ENCODE measurements around the gene MGST2. TPM values are rescaled to one million over a fixed set of nuclear protein-coding genes. Genes with fewer than 3 reads are reported as not detected.
A peak's percentile ranks its signal among the peaks of the same experiment; 100 is the strongest.

MGST2 gene
- 33.4 TPM for polyA plus RNA-seq (2012; ENCODE audit: low read depth, missing spikeins)

- no peak for TF ChIP-seq POLR2AphosphoS5 (IDR thresholded peaks at IDR 0.05; ENCODE audit: low read depth, low read length)
- no peak for TF ChIP-seq SPI1 (IDR thresholded peaks at IDR 0.05; ENCODE audit: low read depth, low read length)
- TF ChIP-seq TAF1 (IDR thresholded peaks at IDR 0.05; ENCODE audit: low read depth, low read length): peak; percentile 65; the same call in 1 of the 2 replicates
- TF ChIP-seq PAX5 (IDR thresholded peaks at IDR 0.05; ENCODE audit: insufficient read depth, low read length, severe bottlenecking): no peak
- 0 out of 2 replicates have a peak, but pooled peaks have one; percentile 44 for TF ChIP-seq POU2F2 (IDR thresholded peaks at IDR 0.05; ENCODE audit: low read depth, low read length)
- TF ChIP-seq POLR2A (IDR thresholded peaks at IDR 0.05; ENCODE audit: low read depth, low read length): 0 out of 2 replicates have a peak, but pooled peaks have one; percentile 34
- FAIRE-seq: peak; percentile 75
- DNase-seq (ENCODE audit: insufficient read length, low spot score): peak; percentile 37
Measured at GRCh38 chr4:139665690-139666529, at the start of gene MGST2. Gene MGST2 (plus strand): TSS chr4:139665819. CDS start chr4:139666020, 201 bp downstream.

DNA sequence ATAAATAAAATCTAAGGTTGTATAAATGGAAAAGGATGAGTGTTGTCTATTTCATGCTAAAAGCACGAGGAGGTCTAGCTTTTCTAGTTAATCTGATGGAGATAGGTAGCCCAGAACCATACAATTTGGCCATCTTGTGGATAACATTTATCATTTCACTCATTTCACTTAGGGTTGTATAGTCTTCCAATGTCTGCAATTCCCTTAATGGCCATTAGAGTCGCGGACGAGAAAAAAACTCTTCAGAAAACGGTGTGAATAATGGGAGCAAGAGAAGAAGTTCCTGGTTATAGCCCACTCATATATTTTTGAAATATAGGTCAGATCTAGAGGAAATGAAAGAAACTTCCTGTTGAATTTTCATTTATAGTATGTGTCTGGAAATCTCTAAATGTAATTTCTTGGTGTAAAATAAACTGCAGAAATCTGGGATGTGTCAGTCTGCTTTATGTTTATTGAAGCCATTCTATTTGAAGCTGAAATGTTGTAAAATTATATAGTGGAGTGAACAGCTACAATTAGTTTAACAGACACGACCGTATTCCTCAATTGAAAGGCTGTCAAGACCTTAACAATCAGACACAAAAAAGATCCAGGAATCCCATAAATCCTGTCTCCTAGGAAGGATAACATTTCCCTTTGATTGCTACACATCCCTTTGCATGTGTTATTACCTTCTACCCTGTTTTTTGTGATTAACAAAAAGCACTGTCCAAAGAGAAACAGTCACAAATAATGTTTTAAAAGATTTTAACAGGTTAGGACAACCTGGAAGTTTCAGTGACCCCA is 47.7 kb upstream of the MGST2 start:
- FAIRE-seq (no peak), DNase-seq (ENCODE audit: insufficient read length, low spot score) (no peak)
- TF ChIP-seq SPI1 (IDR thresholded peaks at IDR 0.05; ENCODE audit: low read depth, low read length) (no peak), TAF1 (IDR thresholded peaks at IDR 0.05; ENCODE audit: low read depth, low read length) (no peak)

GRCh38 chr4:139619644-139620043 is 46.0 kb upstream of the MGST2 start:
- DNase-seq (ENCODE audit: insufficient read length, low spot score) (no peak), FAIRE-seq (peak; percentile 43)

DNA sequence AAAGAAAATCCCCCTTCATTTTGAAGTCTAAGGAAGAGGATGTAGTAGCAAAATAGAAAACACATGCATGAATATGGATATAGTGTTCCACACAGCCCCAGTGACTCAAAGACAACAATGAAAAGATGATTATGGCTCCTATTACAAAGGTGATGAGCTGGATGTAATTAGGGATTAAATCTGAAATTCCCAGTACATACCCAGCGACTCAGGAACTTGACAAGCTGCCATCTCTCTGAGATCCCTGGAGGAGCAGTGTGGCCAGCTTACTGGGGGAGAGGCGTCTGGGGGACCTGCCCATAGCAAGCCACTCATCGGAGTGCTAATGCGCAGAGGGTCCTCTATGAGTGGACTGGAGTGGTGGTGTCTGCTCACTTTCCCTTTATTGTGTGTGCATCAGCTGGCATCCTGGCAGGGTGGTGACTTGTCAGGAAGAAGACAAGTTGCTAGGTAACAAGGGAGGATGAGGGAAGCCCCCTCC is 42.7 kb upstream of the MGST2 start:
- FAIRE-seq (no peak), DNase-seq (ENCODE audit: insufficient read length, low spot score) (no peak)
- TF ChIP-seq POU2F2 (IDR thresholded peaks at IDR 0.05; ENCODE audit: low read depth, low read length) (no peak), TAF1 (IDR thresholded peaks at IDR 0.05; ENCODE audit: low read depth, low read length) (no peak), POLR2A (IDR thresholded peaks at IDR 0.05; ENCODE audit: low read depth, low read length) (no peak), PAX5 (IDR thresholded peaks at IDR 0.05; ENCODE audit: insufficient read depth, low read length, severe bottlenecking) (no peak), SPI1 (IDR thresholded peaks at IDR 0.05; ENCODE audit: low read depth, low read length) (no peak), POLR2AphosphoS5 (IDR thresholded peaks at IDR 0.05; ENCODE audit: low read depth, low read length) (no peak)

More at GRCh38 chr4:139619644-139620043, 46.0 kb upstream of the MGST2 start:
- TF ChIP-seq TAF1 (IDR thresholded peaks at IDR 0.05; ENCODE audit: low read depth, low read length): no peak
- TF ChIP-seq POLR2A (IDR thresholded peaks at IDR 0.05; ENCODE audit: low read depth, low read length): no peak
- no peak for TF ChIP-seq PAX5 (IDR thresholded peaks at IDR 0.05; ENCODE audit: insufficient read depth, low read length, severe bottlenecking)
- TF ChIP-seq SPI1 (IDR thresholded peaks at IDR 0.05; ENCODE audit: low read depth, low read length): no peak
- TF ChIP-seq POU2F2 (IDR thresholded peaks at IDR 0.05; ENCODE audit: low read depth, low read length): no peak
- no peak for TF ChIP-seq POLR2AphosphoS5 (IDR thresholded peaks at IDR 0.05; ENCODE audit: low read depth, low read length)

- FAIRE-seq (no peak), DNase-seq (ENCODE audit: insufficient read length, low spot score) (no peak)
Measured at GRCh38 chr4:139624441-139625092, 41.1 kb upstream of the MGST2 start.

GRCh38 chr4:139625093-139625455 is 40.5 kb upstream of the MGST2 start:
- TF ChIP-seq TAF1 (IDR thresholded peaks at IDR 0.05; ENCODE audit: low read depth, low read length) (no peak), POU2F2 (IDR thresholded peaks at IDR 0.05; ENCODE audit: low read depth, low read length) (no peak), PAX5 (IDR thresholded peaks at IDR 0.05; ENCODE audit: insufficient read depth, low read length, severe bottlenecking) (no peak), POLR2A (IDR thresholded peaks at IDR 0.05; ENCODE audit: low read depth, low read length) (no peak), SPI1 (IDR thresholded peaks at IDR 0.05; ENCODE audit: low read depth, low read length) (no peak), POLR2AphosphoS5 (IDR thresholded peaks at IDR 0.05; ENCODE audit: low read depth, low read length) (no peak)
- no peak for FAIRE-seq
- no peak for DNase-seq (ENCODE audit: insufficient read length, low spot score)

More at GRCh38 chr4:139624441-139625092, 41.1 kb upstream of the MGST2 start:
- TF ChIP-seq SPI1 (IDR thresholded peaks at IDR 0.05; ENCODE audit: low read depth, low read length) (no peak), POLR2A (IDR thresholded peaks at IDR 0.05; ENCODE audit: low read depth, low read length) (no peak), TAF1 (IDR thresholded peaks at IDR 0.05; ENCODE audit: low read depth, low read length) (no peak), POLR2AphosphoS5 (IDR thresholded peaks at IDR 0.05; ENCODE audit: low read depth, low read length) (no peak), POU2F2 (IDR thresholded peaks at IDR 0.05; ENCODE audit: low read depth, low read length) (no peak), PAX5 (IDR thresholded peaks at IDR 0.05; ENCODE audit: insufficient read depth, low read length, severe bottlenecking) (no peak)

- no peak for FAIRE-seq
- TF ChIP-seq PAX5 (IDR thresholded peaks at IDR 0.05; ENCODE audit: insufficient read depth, low read length, severe bottlenecking) (no peak), POLR2AphosphoS5 (IDR thresholded peaks at IDR 0.05; ENCODE audit: low read depth, low read length) (no peak), POU2F2 (IDR thresholded peaks at IDR 0.05; ENCODE audit: low read depth, low read length) (no peak), SPI1 (IDR thresholded peaks at IDR 0.05; ENCODE audit: low read depth, low read length) (no peak), POLR2A (IDR thresholded peaks at IDR 0.05; ENCODE audit: low read depth, low read length) (no peak), TAF1 (IDR thresholded peaks at IDR 0.05; ENCODE audit: low read depth, low read length) (no peak)
- no peak for DNase-seq (ENCODE audit: insufficient read length, low spot score)
Measured at GRCh38 chr4:139625482-139625881, 40.1 kb upstream of the MGST2 start.

DNA sequence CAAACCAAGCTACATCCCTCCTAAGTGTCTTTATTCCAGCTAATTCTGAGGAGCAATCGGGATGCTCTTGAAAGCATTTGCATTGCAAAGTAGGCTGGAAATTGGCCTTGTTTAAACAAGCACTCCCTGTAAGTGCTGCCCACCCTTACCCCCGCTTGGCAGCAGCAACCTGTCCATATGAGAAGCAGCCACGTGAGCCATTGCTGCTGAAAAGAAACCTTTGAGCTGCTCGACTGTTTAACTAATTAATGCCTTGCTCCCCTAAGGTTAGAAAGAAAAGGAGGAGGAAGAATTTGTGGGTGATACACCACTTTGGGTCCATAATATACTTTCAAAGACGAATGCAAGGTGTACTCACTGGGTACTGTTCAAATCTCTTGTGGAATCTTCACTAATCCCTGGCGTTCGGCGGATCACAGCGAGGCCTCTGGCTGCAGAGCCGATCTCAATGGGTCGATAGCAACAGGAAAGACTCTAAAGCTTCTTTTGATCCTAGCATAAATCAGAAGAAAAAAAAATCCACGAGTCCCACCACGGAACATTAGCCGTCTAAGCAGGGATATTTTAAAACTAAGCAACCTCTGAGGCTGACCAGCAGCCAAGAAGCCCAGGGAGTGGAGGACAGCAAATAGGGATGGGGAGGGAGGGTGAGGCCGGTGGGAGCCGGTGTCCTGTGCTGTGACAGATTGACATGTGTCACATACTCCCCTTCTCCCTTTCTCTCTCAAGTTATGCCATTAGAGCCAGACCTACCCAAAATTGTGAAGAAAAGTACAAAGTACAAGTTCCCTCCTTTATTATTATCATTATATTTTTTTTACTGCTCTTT is 37.2 kb upstream of the MGST2 start:
- no peak for TF ChIP-seq TAF1 (IDR thresholded peaks at IDR 0.05; ENCODE audit: low read depth, low read length)
- TF ChIP-seq POLR2AphosphoS5 (IDR thresholded peaks at IDR 0.05; ENCODE audit: low read depth, low read length): no peak
- no peak for TF ChIP-seq POLR2A (IDR thresholded peaks at IDR 0.05; ENCODE audit: low read depth, low read length)
- TF ChIP-seq POU2F2 (IDR thresholded peaks at IDR 0.05; ENCODE audit: low read depth, low read length): no peak
- no peak for TF ChIP-seq SPI1 (IDR thresholded peaks at IDR 0.05; ENCODE audit: low read depth, low read length)
- no peak for TF ChIP-seq PAX5 (IDR thresholded peaks at IDR 0.05; ENCODE audit: insufficient read depth, low read length, severe bottlenecking)
- DNase-seq (ENCODE audit: insufficient read length, low spot score): no peak
- FAIRE-seq: no peak
